WTC11 (cell line): Measurements from ENCODE around the gene ANKRD11.

ENCODE experiments used
- CTCF ChIP-seq: fragments of 200-600 bp; IDR thresholded peaks from 2 replicates; pipeline ENCODE4 v1.8.0; 2022; ENCODE audit warnings: antibody characterized with exemption
- GABPB1 ChIP-seq: sonication (generic); formaldehyde crosslinking; IDR thresholded peaks from 2 replicates; pipeline ENCODE4 v1.8.1; 2023; ENCODE audit warnings: mild to moderate bottlenecking, missing genetic modification reagents
- HMGXB4 ChIP-seq: sonication (generic); formaldehyde crosslinking; IDR thresholded peaks from 2 replicates; pipeline ENCODE4 v1.8.1; 2023; ENCODE audit warnings: mild to moderate bottlenecking, moderate library complexity, missing genetic modification reagents
- JUN ChIP-seq: sonication (generic); formaldehyde crosslinking; IDR thresholded peaks from 2 replicates; pipeline ENCODE4 v1.8.0; 2023; ENCODE audit warnings: mild to moderate bottlenecking, missing genetic modification reagents
- NR3C1 ChIP-seq: sonication (generic); formaldehyde crosslinking; conservative IDR thresholded peaks from 2 replicates; pipeline ENCODE4 v1.8.1; 2023; ENCODE audit warnings: low read depth, mild to moderate bottlenecking, missing genetic modification reagents
- RORB ChIP-seq: fragments of 250-450 bp; sonication (Bioruptor Pico); IDR thresholded peaks from 2 replicates; pipeline ENCODE4 v1.9.0; 2021; ENCODE audit warnings: mild to moderate bottlenecking
- SP1 ChIP-seq: sonication (generic); formaldehyde crosslinking; conservative IDR thresholded peaks from 2 replicates; pipeline ENCODE4 v1.8.1; 2022; ENCODE audit warnings: missing genetic modification reagents
- USF1 ChIP-seq: sonication (generic); formaldehyde crosslinking; IDR thresholded peaks from 2 replicates; pipeline ENCODE4 v1.8.0; 2022; ENCODE audit warnings: mild to moderate bottlenecking, missing genetic modification reagents
- ZMAT4 ChIP-seq: fragments of 250-450 bp; sonication (Bioruptor Pico); IDR thresholded peaks from 2 replicates; pipeline ENCODE4 v1.9.0; 2021; ENCODE audit warnings: mild to moderate bottlenecking
- ZNF281 ChIP-seq: sonication (generic); formaldehyde crosslinking; IDR thresholded peaks from 2 replicates; pipeline ENCODE4 v1.8.0; 2023; ENCODE audit warnings: mild to moderate bottlenecking, missing genetic modification reagents

GRCh38 chr16:89357055-89357816 lies 133.1 kb downstream of the ANKRD11 start:
- TF ChIP-seq CTCF = no peak
- no peak for TF ChIP-seq RORB (CRISPR knock-in tag)
- no peak for TF ChIP-seq GABPB1
- TF ChIP-seq USF1 = no peak
- TF ChIP-seq ZMAT4 = no peak
- no peak for TF ChIP-seq JUN (CRISPR knock-in tag)
- no peak for TF ChIP-seq NR3C1 (CRISPR knock-in tag)
- no peak for TF ChIP-seq SP1 (CRISPR knock-in tag)
- no peak for TF ChIP-seq ZNF281 (CRISPR knock-in tag)
- no peak for TF ChIP-seq HMGXB4 (CRISPR knock-in tag)
